ENCODE data around the gene THOP1. TPM values are rescaled to one million over a fixed set of nuclear protein-coding genes. Genes with fewer than 3 reads are reported as not detected.

THOP1 gene
- total RNA-seq, result 100 to 1,000 TPM; 101 to 126 TPM

DNA sequence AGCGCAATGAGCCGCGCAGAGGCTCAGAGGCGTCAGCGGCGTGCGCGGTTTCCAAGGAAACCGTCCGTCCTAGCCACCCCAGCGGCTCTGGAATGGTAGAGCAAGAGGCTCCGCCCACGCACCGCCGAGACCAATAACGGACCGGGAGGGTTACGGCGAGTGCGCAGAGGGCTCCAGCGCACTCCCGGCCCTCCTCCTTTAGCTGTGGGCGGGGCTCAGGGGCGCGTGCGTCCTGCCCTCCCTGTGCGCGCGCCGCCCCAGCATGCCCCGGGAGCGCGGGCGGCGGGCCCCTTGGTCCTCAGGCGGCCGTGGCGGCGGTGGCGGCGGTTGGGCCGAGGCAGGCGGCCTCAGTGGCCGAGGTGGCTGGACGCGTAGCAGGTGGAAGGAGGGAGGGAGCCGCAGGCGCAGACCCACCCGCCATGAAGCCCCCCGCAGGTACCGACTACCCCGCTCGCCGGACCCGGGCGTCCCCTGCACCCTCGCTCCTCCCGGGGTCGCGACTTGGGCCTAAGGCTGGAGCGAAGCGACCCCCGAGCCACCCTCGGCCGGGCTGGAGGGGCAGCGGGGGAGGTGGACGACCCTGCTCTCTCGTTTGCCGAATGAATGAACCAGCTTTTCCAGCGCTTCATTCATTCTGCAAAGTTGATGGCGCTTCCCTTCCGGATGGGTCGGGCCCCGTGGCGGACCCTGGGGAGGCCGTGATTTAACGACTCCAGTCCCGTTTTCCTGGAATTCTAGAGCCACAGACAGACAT lies at the start of gene THOP1:
Gene THOP1, plus strand, starts transcription at position 260 of the 754 bp plus-strand sequence. Its CDS starts 160 bp downstream, at position 420.
- ATAC-seq (replicated peaks in 1 of 2) (peak; percentile 84 to 85), DNase-seq (peak; percentile 99 to 100)
- Mint-ChIP-seq H3K4me3 (peak within 1 kb of the TSS; percentile 79 to 97), H3K4me1 (ENCODE audit: low read depth) (peaks cover 73% of the 10 kb centered on the region), H3K27ac (peak within 1 kb of the TSS; percentile 73), H3K27me3 (ENCODE audit: low read depth) (no peaks in the 10 kb centered on the region), H3K9me3 (no peaks in the 10 kb centered on the region), H3K36me3 (ENCODE audit: insufficient read depth in 2 of 2) (peaks cover 1 to 4% of the 10 kb centered on the region in 2 donors)

DNA sequence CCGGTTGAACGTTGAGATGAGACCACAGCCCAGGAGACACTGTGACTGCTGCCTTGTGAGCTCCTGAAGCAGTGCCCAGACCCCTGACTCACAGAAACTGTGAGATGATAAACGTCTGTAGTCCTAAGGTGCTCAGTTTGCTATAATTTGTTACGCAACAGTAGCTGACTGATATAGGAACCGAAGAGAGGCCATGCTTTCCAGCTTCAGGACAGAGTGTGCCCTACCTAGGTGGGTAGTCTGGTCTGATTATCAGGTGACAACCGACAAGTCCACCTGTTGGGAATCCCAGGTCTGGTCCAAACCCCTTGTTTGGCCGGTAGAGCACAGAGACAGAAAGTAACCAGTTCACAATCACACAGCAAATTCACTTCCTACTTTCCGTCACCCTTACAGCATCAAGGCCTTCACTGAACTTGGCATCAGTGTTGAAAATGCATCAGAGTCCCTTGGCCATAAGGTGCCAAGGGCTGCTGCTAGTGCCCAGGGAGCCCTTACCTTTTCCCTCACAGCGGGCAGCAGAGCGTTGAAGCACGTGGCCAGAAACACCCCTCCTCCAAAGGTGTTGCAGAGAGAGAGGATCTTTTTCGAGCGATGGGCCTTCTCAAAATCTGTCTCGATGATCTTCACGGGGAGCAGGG lies 48.6 kb upstream of the THOP1 start:
- peaks cover 11 to 15% of the 10 kb centered on the region in 2 donors for H3K36me3 Mint-ChIP-seq (ENCODE audit: insufficient read depth in 2 of 2)
- ATAC-seq (replicated peaks in 1 of 2) (no peak), DNase-seq (no peak)
- peaks cover 3% of the 10 kb centered on the region for H3K27me3 Mint-ChIP-seq (ENCODE audit: low read depth)
- no peaks in the 10 kb centered on the region for H3K9me3 Mint-ChIP-seq
- H3K27ac Mint-ChIP-seq, result no peak overlapping the region
- H3K4me3 Mint-ChIP-seq, result no peak overlapping the region
- H3K4me1 Mint-ChIP-seq (ENCODE audit: low read depth), result peaks cover 28% of the 10 kb centered on the region

DNA sequence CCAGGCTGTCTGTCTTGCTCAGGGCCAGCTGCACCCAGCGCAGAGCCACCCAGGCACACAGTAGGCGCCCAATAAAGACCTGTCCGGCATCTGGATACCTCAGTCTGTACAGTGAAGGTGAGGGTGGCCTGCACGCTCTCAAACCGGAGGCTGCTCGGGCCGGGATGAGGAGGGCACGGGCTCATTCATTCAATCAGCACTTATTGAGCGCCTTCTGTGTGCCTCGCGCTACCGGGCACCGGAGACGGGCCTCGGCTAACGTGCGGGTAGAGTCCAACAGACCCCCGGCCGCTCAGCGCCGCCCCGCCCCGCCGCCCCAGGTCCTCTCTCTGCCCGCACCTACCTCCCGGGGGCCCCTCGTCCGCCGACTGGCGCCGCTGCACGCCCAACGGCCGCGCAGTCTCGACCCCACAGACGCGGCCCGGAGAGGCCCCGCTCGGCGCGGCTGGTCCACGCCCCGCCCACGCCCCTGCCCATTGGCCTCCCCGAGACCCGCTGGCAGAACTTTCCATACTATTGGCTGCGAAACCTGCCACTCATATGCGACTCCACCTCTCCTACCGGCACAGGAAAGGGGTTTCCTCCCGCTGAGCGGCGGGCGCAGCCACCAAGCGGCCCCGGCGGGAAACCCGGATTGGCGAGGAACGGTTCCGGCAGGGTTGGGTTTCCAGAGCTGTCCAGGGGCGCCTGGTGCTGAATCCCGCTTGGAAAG lies 45.5 kb upstream of the THOP1 start, which contains the start of gene SLC39A3:
Gene SLC39A3, minus strand, starts transcription at position 416 of the 712 bp plus-strand sequence. CDS start 2,760 bp downstream, outside the sequence.
- peak within 1 kb of the TSS; percentile 45 for H3K27ac Mint-ChIP-seq
- peaks cover 25% of the 10 kb centered on the region for H3K27me3 Mint-ChIP-seq (ENCODE audit: low read depth)
- DNase-seq (peak; percentile 99 to 100), ATAC-seq (replicated peaks in 1 of 2) (peak; percentile 99)
- peaks cover 28% of the 10 kb centered on the region for H3K4me1 Mint-ChIP-seq (ENCODE audit: low read depth)
- peak within 1 kb of the TSS; percentile 96 to 97 for H3K4me3 Mint-ChIP-seq
- no peaks in the 10 kb centered on the region for H3K9me3 Mint-ChIP-seq
- peaks cover 11 to 15% of the 10 kb centered on the region in 2 donors for H3K36me3 Mint-ChIP-seq (ENCODE audit: insufficient read depth in 2 of 2)

DNA sequence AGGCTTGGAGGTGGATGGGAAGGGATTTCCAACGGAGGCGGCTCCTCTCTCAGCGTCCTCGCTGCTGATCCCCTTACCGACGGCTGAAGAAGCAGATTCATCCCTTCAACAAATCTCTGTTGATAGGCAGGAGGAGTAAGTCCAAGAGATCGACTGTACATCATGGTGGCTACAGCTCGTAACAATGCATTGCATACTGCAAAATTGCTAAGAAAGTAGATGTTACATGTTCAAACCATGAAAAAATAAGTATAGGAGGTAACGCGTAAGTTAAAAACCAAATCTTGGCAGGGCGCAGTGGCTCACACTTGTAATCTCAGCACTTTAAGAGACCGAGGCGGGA lies 45.0 kb upstream of the THOP1 start:
- Mint-ChIP-seq H3K36me3 (ENCODE audit: insufficient read depth in 2 of 2) (peaks cover 11 to 15% of the 10 kb centered on the region in 2 donors), H3K4me3 (peak overlapping the region; percentile 96 to 97), H3K27ac (no peak overlapping the region), H3K27me3 (ENCODE audit: low read depth) (peaks cover 25% of the 10 kb centered on the region), H3K9me3 (no peaks in the 10 kb centered on the region), H3K4me1 (ENCODE audit: low read depth) (peaks cover 28% of the 10 kb centered on the region)
- DNase-seq, result no peak
- ATAC-seq (replicated peaks in 1 of 2), result peak in 1 of 2 donors; percentile 1

DNA sequence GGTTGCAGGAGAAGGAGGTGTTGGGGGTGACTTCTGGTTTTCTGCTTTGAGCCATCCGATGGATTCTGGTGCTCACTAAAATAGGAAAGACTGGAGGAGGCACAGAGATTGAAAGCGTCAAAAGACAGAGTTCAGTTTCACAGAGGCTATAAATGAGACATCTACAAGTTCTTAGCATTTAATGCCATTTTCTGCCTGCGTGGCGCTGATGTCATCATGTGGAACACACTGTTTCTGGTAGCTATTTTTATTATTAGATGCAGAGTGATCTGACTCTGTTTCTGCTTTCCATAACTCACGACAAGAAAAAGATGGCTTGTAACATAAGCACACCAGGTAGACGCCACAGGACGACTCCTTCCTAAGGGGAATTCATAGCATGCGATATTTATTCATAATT lies 42.2 kb upstream of the THOP1 start:
- ATAC-seq (replicated peaks in 1 of 2) (no peak), DNase-seq (no peak)
- H3K27me3 Mint-ChIP-seq (ENCODE audit: low read depth), result peaks cover 25% of the 10 kb centered on the region
- no peak overlapping the region for H3K4me3 Mint-ChIP-seq
- H3K4me1 Mint-ChIP-seq (ENCODE audit: low read depth), result peaks cover 17% of the 10 kb centered on the region
- no peak overlapping the region for H3K27ac Mint-ChIP-seq
- H3K36me3 Mint-ChIP-seq (ENCODE audit: insufficient read depth in 2 of 2), result peaks cover 4 to 7% of the 10 kb centered on the region in 2 donors
- H3K9me3 Mint-ChIP-seq, result no peaks in the 10 kb centered on the region

DNA sequence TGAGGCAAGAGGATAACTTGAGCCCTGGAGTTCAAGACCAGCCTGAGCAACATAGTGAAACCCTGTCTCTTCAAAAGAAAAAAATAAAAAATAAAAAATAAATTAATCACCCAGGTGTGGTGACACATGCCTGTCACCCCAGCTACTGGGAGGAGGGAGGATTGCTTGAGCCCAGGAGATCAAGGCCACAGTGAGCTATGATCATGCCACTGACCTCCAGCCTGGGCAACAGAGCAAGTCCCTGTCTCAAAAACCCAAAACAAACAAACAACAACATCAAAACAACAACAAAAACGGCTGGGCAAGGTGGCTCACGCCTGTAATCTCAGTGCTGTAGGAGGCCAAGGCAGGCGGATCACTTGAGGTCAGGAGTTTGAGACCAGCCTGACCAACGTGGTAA lies 41.2 kb upstream of the THOP1 start:
- peaks cover 9% of the 10 kb centered on the region for H3K4me1 Mint-ChIP-seq (ENCODE audit: low read depth)
- DNase-seq, result no peak
- no peak overlapping the region for H3K27ac Mint-ChIP-seq
- peaks cover 25% of the 10 kb centered on the region for H3K27me3 Mint-ChIP-seq (ENCODE audit: low read depth)
- no peaks in the 10 kb centered on the region for H3K9me3 Mint-ChIP-seq
- peaks cover 0 to 2% of the 10 kb centered on the region in 2 donors for H3K36me3 Mint-ChIP-seq (ENCODE audit: insufficient read depth in 2 of 2)
- ATAC-seq (replicated peaks in 1 of 2), result no peak
- no peak overlapping the region for H3K4me3 Mint-ChIP-seq

DNA sequence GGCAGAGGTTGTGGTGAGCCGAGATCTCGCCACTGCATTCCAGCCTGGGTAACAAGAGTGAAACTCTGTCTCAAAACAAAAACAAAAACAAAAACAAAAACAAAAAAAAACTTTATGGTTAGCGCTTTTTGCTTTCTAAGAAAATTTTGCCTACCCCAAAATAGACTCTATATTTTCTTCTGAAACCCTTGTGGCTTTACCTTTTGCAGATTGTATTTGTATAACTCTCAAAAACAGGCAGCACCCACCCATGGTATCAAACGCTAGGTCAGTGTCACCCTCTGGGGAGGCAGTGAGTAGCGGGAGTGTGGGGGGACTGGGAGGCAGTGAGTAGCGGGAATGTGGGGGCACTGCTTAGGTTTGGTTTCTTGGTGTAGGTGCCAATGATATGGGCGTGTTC lies 38.0 kb upstream of the THOP1 start:
- Mint-ChIP-seq H3K27me3 (ENCODE audit: low read depth) (peaks cover 15% of the 10 kb centered on the region), H3K36me3 (ENCODE audit: insufficient read depth in 2 of 2) (no peaks in the 10 kb centered on the region), H3K27ac (no peak overlapping the region), H3K4me3 (no peak overlapping the region), H3K4me1 (ENCODE audit: low read depth) (no peaks in the 10 kb centered on the region), H3K9me3 (no peaks in the 10 kb centered on the region)
- ATAC-seq (replicated peaks in 1 of 2), result no peak
- no peak for DNase-seq

DNA sequence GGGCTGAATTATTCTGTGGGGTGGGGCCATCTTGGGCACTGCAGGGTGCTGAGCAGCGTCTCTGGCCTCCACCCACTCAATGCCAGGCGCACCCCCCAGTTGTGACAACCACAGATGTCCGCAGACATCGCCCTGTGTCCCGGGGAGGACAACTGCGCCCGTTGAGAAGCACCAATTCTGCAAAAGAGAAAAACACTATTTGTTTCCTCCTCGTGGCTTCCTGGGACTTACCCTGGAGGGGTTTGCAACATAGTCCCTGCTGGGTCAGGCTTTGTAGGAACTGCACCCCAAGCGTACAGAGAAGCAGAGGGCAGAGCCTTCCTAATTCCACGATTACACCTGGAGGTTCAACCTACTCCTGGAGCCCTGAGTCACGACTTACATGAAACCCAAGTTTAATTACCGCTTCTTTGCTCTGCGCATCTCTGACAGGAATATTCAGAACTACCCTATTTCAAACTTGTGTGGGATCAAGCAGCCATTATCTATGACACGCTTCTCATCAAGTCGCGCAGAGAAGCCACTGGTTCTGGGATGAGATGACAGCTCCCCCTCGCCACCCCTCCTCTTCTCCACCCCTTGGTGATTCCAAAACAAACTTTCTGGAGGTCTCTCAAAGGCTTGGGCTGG lies 34.4 kb upstream of the THOP1 start:
- no peak for ATAC-seq (replicated peaks in 1 of 2)
- H3K4me1 Mint-ChIP-seq (ENCODE audit: low read depth), result peaks cover 13% of the 10 kb centered on the region
- DNase-seq, result no peak
- H3K27ac Mint-ChIP-seq, result no peak overlapping the region
- no peaks in the 10 kb centered on the region for H3K27me3 Mint-ChIP-seq (ENCODE audit: low read depth)
- H3K9me3 Mint-ChIP-seq, result no peaks in the 10 kb centered on the region
- H3K4me3 Mint-ChIP-seq, result no peak overlapping the region
- H3K36me3 Mint-ChIP-seq (ENCODE audit: insufficient read depth in 2 of 2), result peaks cover 0 to 3% of the 10 kb centered on the region in 2 donors

DNA sequence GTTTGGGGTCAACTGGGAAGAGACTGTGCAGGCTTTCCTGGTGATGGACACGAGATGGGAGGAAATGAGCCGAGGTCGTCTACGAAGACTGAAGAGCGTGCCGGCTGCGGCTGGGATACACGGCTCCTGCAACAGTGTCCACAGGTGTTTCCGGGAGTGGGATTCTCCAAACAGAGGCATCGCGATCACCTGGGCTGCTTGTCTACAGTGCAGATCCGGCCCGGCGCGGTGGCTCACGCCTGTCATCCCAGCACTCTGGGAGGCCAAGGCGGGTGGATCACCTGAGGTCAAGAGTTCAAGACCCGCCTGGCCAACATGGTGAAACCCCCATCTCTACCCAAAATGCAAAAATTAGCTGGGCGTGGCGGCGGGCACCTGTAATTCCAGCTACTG lies 33.9 kb upstream of the THOP1 start:
- H3K9me3 Mint-ChIP-seq, result no peaks in the 10 kb centered on the region

DNA sequence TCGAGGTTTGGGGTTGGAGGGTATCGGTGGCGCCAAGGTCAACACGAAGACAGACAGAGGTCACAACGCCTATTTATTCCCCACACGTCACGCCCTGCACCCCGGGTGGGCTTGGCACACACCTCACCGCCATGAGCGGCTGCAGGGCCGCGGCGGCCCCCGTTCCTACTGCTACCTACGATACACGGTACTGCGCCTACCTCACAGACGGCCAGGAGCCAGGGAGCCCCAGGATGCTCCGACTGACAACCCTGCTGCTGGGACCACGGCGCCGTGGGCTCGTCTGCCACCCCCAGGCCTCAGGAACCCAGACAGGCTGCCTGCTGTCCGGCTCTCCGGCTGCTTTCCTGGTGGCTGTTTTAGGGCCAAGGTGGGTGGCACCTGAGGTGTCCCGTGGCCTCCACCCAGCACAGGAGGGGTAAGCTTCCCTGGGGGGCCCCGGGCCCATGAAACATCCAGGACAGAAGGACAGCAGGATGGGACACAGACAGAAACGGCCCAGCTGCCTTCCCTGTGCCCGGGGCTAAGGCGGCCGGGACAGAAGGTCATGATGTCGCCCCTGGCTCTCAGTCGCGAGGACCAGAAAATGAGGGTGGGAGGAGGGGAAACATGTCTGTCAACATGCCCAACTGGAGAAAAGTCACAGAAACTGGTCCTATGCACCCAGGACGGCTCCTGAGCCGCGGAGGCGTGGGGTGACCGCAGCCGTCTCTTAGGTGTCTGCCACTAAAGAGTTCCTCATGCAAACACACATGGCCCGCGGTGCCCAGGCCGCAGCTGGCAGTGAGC lies 30.4 kb upstream of the THOP1 start:
- H3K4me1 Mint-ChIP-seq (ENCODE audit: low read depth), result peaks cover 13% of the 10 kb centered on the region
- no peak overlapping the region for H3K27ac Mint-ChIP-seq
- no peaks in the 10 kb centered on the region for H3K9me3 Mint-ChIP-seq
- no peak overlapping the region for H3K4me3 Mint-ChIP-seq
- ATAC-seq (replicated peaks in 1 of 2) (no peak), DNase-seq (no peak)
- peaks cover 0 to 5% of the 10 kb centered on the region in 2 donors for H3K36me3 Mint-ChIP-seq (ENCODE audit: insufficient read depth in 2 of 2)
- no peaks in the 10 kb centered on the region for H3K27me3 Mint-ChIP-seq (ENCODE audit: low read depth)

More for the DNA sequence above, 33.9 kb upstream of the THOP1 start:
- ATAC-seq (replicated peaks in 1 of 2), result no peak
- Mint-ChIP-seq H3K36me3 (ENCODE audit: insufficient read depth in 2 of 2) (peaks cover 0 to 3% of the 10 kb centered on the region in 2 donors), H3K4me1 (ENCODE audit: low read depth) (peaks cover 13% of the 10 kb centered on the region), H3K4me3 (no peak overlapping the region), H3K27ac (no peak overlapping the region), H3K27me3 (ENCODE audit: low read depth) (no peaks in the 10 kb centered on the region)
- no peak for DNase-seq

DNA sequence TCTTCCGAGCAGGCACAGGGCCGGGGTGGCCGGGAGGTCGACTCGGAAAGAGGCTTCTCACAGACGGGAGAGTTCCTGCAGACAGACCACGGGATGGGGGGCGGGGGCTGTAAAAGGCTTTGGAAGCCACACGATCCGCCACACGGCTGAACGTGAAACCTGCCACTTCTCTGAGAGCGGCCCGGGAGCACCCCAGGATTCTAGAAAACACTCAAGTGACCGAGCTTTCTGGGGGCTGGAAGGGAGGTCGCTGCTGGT lies 29.9 kb upstream of the THOP1 start:
- no peak overlapping the region for H3K27ac Mint-ChIP-seq
- DNase-seq (no peak), ATAC-seq (replicated peaks in 1 of 2) (no peak)
- no peaks in the 10 kb centered on the region for H3K9me3 Mint-ChIP-seq
- H3K27me3 Mint-ChIP-seq (ENCODE audit: low read depth), result no peaks in the 10 kb centered on the region
- H3K4me3 Mint-ChIP-seq, result no peak overlapping the region
- H3K36me3 Mint-ChIP-seq (ENCODE audit: insufficient read depth in 2 of 2), result peaks cover 0 to 5% of the 10 kb centered on the region in 2 donors
- H3K4me1 Mint-ChIP-seq (ENCODE audit: low read depth), result peaks cover 13% of the 10 kb centered on the region

DNA sequence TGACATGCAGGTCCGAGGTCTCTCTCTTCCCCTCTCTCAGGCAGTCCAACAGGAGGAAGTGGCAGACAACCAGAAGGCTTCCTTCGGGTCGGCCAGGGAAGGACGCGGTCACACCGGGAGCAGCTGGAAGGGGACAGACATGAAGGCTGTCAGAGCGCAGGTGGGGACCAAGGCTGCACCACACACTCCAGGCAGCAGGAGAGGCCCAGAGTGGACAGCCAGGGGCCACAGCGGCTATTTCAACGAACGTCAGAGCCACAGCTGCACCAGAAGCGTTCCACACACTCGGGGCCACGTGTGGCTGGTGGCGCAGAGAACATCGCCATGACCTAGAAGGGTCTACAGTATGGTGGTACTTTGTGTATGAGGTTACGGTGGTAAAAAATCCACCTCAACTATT lies 29.5 kb upstream of the THOP1 start:
- DNase-seq, result no peak
- ATAC-seq (replicated peaks in 1 of 2), result no peak

More for the DNA sequence above, 29.5 kb upstream of the THOP1 start:
- Mint-ChIP-seq H3K36me3 (ENCODE audit: insufficient read depth in 2 of 2) (peaks cover 0 to 6% of the 10 kb centered on the region in 2 donors), H3K9me3 (no peaks in the 10 kb centered on the region), H3K27me3 (ENCODE audit: low read depth) (no peaks in the 10 kb centered on the region), H3K27ac (no peak overlapping the region), H3K4me1 (ENCODE audit: low read depth) (peaks cover 13% of the 10 kb centered on the region), H3K4me3 (no peak overlapping the region)

Measured in activated T-cell treated with anti-CD3 and anti-CD28 coated beads, Interleukin-2, amount 50 U/mL, for 72 hours (primary cell).